ENCODE results near the gene UGT3A2. TPM values are rescaled to one million over a fixed set of nuclear protein-coding genes. Genes with fewer than 3 reads are reported as not detected.

The UGT3A2 gene
- total and polyA plus RNA-seq, 2 experiments from 2014 or later, result not detected

DNA sequence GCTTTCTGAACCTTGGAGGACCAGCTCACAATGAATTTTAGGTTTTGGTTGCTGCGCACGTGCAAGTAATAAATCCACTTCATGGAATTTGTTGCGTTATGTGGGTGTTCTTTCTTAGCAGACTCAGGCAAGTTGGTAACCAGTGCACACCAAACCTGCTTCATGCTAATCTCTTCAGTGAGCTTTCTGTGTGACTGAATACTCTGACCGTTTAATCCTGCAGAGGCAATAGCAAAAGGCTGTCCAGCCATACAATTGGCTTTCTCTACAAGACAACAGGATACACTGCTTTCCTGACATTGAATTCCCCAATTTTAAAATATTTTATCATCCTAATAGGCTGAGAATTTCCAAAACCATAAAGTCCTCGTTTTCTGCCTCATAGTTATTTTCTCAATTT lies 10.3 kb downstream of the UGT3A2 start:
- in situ Hi-C loops (cut with MboI), result no loop called here
- no peak for DNase-seq

DNA sequence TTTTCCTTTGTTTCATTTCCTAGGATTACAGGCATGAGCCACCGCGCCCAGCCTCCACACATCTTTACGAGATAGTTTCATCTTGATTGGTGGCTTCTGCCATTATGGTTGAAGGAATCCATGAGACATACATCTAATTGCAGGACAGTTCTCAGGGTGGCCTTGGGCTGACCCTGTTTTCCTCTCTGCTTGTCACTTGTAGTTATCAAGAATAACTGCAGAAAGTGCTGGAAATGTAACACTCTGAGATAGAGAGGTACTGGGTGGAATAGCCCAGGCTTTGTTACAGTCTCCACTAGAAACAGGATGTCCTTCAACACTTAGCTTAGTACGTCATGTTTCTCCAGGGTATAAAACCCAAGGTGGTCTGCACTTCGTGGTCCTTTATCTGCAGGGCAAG lies 10.7 kb downstream of the UGT3A2 start:
- Histone ChIP-seq H3K4me2 (ENCODE audit: unreplicated experiment) (no peak overlapping the region), H3K4me3 (no peak overlapping the region), H3K9me3 (ENCODE audit: low read depth) (no peaks in the 10 kb centered on the region), H3K79me2 (ENCODE audit: insufficient read depth) (no peaks in the 10 kb centered on the region), H3K9ac (no peak overlapping the region), H4K20me1 (ENCODE audit: insufficient read depth) (no peaks in the 10 kb centered on the region), H3K9me2 (ENCODE audit: insufficient read depth) (no peaks in the 10 kb centered on the region), H3K36me3 (ENCODE audit: low read depth) (no peaks in the 10 kb centered on the region), H3F3A (ENCODE audit: insufficient read depth) (peaks cover 5% of the 10 kb centered on the region; the same call in 1 of the 2 replicates), H3K4me1 (ENCODE audit: insufficient read depth) (peaks cover 13% of the 10 kb centered on the region), H2AFZ (no peak overlapping the region), H3K27ac (no peak overlapping the region), H3K27me3 (replicated peaks; ENCODE audit: insufficient read depth) (0 out of 2 replicates have a peak, but pooled peaks cover 7% of the 10 kb centered on the region)
- no peak for DNase-seq
- WGBS, 2 experiments (ENCODE audit: low coverage in 1 of 2, low lambda C conversion rate in 2 of 2, missing lambda C conversion rate in 2 of 2), result 77 to 82% methylated on average over 5 of the region's 5 CpGs
- in situ Hi-C loops (cut with MboI), result no loop called here
- TF ChIP-seq EZH2 (IDR thresholded peaks at IDR 0.05; ENCODE audit: insufficient read depth, poor library complexity, severe bottlenecking) (no peak), EZH2phosphoT487 (IDR thresholded peaks at IDR 0.05; ENCODE audit: insufficient read depth, low read depth) (no peak)

More for the DNA sequence above, 10.3 kb downstream of the UGT3A2 start:
- H3K4me2 ChIP-seq (ENCODE audit: unreplicated experiment), result no peak overlapping the region
- no peaks in the 10 kb centered on the region for H4K20me1 ChIP-seq (ENCODE audit: insufficient read depth)
- no peak overlapping the region for H3K4me3 ChIP-seq
- H3K9me3 ChIP-seq (ENCODE audit: low read depth), result no peaks in the 10 kb centered on the region
- no peaks in the 10 kb centered on the region for H3K79me2 ChIP-seq (ENCODE audit: insufficient read depth)
- H3K36me3 ChIP-seq (ENCODE audit: low read depth), result no peaks in the 10 kb centered on the region
- no peaks in the 10 kb centered on the region for H3K9me2 ChIP-seq (ENCODE audit: insufficient read depth)
- H3K27me3 ChIP-seq (replicated peaks; ENCODE audit: insufficient read depth), result 0 out of 2 replicates have a peak, but pooled peaks cover 7% of the 10 kb centered on the region
- H3K9ac ChIP-seq, result no peak overlapping the region
- no peak overlapping the region for H2AFZ ChIP-seq
- H3F3A ChIP-seq (ENCODE audit: insufficient read depth), result peaks cover 5% of the 10 kb centered on the region; the same call in 1 of the 2 replicates
- H3K27ac ChIP-seq, result no peak overlapping the region
- TF ChIP-seq EZH2 (IDR thresholded peaks at IDR 0.05; ENCODE audit: insufficient read depth, poor library complexity, severe bottlenecking) (no peak), EZH2phosphoT487 (IDR thresholded peaks at IDR 0.05; ENCODE audit: insufficient read depth, low read depth) (no peak)
- 42 to 50% methylated on average over 5 of the region's 5 CpGs for WGBS, 2 experiments (ENCODE audit: low coverage in 1 of 2, low lambda C conversion rate in 2 of 2, missing lambda C conversion rate in 2 of 2)
- H3K4me1 ChIP-seq (ENCODE audit: insufficient read depth), result peaks cover 13% of the 10 kb centered on the region

DNA sequence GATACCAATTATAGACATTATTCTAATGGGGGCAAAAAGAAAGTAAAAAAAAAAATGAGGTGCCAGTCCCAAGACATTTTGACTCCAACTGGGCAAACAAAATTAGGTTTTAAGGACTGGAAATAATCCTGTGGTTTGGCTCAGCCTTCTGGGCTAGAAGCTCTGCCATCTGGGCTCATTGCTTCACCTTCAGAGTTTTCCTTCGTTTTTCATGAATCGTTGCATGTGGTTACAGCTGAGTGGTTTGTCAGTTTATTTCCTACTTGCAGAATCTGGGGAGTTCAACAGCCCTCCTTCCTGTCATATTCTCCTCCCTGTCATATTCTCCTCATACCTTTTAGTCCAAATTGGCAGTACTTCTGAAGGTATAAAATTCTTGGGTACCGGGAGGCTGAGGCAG lies 12.0 kb downstream of the UGT3A2 start:
- H3K4me1 ChIP-seq (ENCODE audit: insufficient read depth), result peaks cover under 1% of the 10 kb centered on the region; the same call in 1 of the 2 replicates
- H2AFZ ChIP-seq, result no peak overlapping the region
- no peaks in the 10 kb centered on the region for H4K20me1 ChIP-seq (ENCODE audit: insufficient read depth)
- H3F3A ChIP-seq (ENCODE audit: insufficient read depth), result peaks cover 2% of the 10 kb centered on the region; the same call in 1 of the 2 replicates
- H3K9ac ChIP-seq, result no peak overlapping the region
- H3K36me3 ChIP-seq (ENCODE audit: low read depth), result no peaks in the 10 kb centered on the region
- H3K27ac ChIP-seq, result no peak overlapping the region
- 28 to 34% methylated on average over 3 of the region's 3 CpGs for WGBS, 2 experiments (ENCODE audit: low coverage in 1 of 2, low lambda C conversion rate in 2 of 2, missing lambda C conversion rate in 2 of 2)
- in situ Hi-C loops (cut with MboI), result no loop called here
- H3K4me2 ChIP-seq (ENCODE audit: unreplicated experiment), result no peak overlapping the region
- no peak overlapping the region for H3K4me3 ChIP-seq
- no peaks in the 10 kb centered on the region for H3K9me2 ChIP-seq (ENCODE audit: insufficient read depth)
- no peaks in the 10 kb centered on the region for H3K9me3 ChIP-seq (ENCODE audit: low read depth)
- H3K27me3 ChIP-seq (replicated peaks; ENCODE audit: insufficient read depth), result 0 out of 2 replicates have a peak, but pooled peaks cover 7% of the 10 kb centered on the region
- peak; percentile 26 for DNase-seq
- no peaks in the 10 kb centered on the region for H3K79me2 ChIP-seq (ENCODE audit: insufficient read depth)
- no peak for TF ChIP-seq EZH2phosphoT487 (IDR thresholded peaks at IDR 0.05; ENCODE audit: insufficient read depth, low read depth)
- TF ChIP-seq EZH2 (IDR thresholded peaks at IDR 0.05; ENCODE audit: insufficient read depth, poor library complexity, severe bottlenecking), result no peak

DNA sequence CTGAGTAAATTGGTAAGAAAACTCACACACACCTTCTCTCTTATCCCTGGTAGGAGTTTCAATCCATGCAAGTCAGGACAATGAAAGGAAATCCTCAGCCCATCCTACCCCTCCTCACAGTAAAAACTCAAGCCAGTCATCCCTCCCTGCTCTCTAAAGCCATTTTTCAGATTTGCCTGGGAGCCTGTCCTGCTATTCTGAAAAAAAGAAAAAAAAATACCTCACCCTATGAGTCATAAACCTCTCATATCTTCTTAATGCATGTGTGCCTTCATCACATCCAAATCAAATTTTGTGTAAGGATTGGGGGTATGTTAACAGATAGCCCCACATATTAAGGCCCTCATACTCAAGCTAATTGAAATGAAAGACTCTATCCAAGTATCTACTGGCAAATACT lies 14.1 kb downstream of the UGT3A2 start:
- peak; percentile 33 for DNase-seq
- Histone ChIP-seq H3K9me3 (ENCODE audit: low read depth) (no peaks in the 10 kb centered on the region), H3K79me2 (ENCODE audit: insufficient read depth) (no peaks in the 10 kb centered on the region), H3K4me2 (ENCODE audit: unreplicated experiment) (no peak overlapping the region), H4K20me1 (ENCODE audit: insufficient read depth) (no peaks in the 10 kb centered on the region), H2AFZ (no peak overlapping the region), H3K27ac (no peak overlapping the region), H3K36me3 (ENCODE audit: low read depth) (no peaks in the 10 kb centered on the region), H3K9me2 (ENCODE audit: insufficient read depth) (no peaks in the 10 kb centered on the region), H3K27me3 (replicated peaks; ENCODE audit: insufficient read depth) (peaks cover 7% of the 10 kb centered on the region; the same call in 1 of the 2 replicates), H3F3A (ENCODE audit: insufficient read depth) (no peaks in the 10 kb centered on the region; the same call in 1 of the 2 replicates), H3K4me3 (no peak overlapping the region), H3K4me1 (ENCODE audit: insufficient read depth) (no peaks in the 10 kb centered on the region), H3K9ac (no peak overlapping the region)
- in situ Hi-C loops (cut with MboI), result no loop called here
- TF ChIP-seq EZH2phosphoT487 (IDR thresholded peaks at IDR 0.05; ENCODE audit: insufficient read depth, low read depth) (no peak), EZH2 (IDR thresholded peaks at IDR 0.05; ENCODE audit: insufficient read depth, poor library complexity, severe bottlenecking) (no peak)

DNA sequence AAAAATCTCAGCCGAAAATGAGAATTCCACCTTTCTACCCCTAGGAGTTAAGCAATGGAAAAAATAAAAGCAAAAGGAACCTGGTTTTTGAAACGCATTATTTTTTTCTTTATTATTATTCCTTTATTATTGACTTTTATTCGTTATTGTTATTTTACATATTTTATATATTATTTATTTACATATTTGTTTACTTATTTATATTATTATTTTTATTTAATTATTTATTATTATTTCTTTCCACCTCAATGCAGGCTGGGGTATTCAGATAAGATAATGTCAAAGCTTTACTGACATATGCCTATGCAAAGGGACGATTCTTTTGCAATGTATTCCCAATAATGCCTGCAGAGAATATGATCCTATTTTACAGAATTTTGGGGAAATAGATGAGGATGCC lies 16.7 kb downstream of the UGT3A2 start:
- Histone ChIP-seq H3K27me3 (replicated peaks; ENCODE audit: insufficient read depth) (peaks cover 11% of the 10 kb centered on the region; the same call in 1 of the 2 replicates), H4K20me1 (ENCODE audit: insufficient read depth) (no peaks in the 10 kb centered on the region), H3K36me3 (ENCODE audit: low read depth) (no peaks in the 10 kb centered on the region), H3F3A (ENCODE audit: insufficient read depth) (no peaks in the 10 kb centered on the region), H3K9me3 (ENCODE audit: low read depth) (no peaks in the 10 kb centered on the region), H3K79me2 (ENCODE audit: insufficient read depth) (no peaks in the 10 kb centered on the region), H3K4me1 (ENCODE audit: insufficient read depth) (no peaks in the 10 kb centered on the region), H3K4me3 (no peak overlapping the region), H3K9me2 (ENCODE audit: insufficient read depth) (no peaks in the 10 kb centered on the region), H3K9ac (no peak overlapping the region), H3K27ac (no peak overlapping the region), H3K4me2 (ENCODE audit: unreplicated experiment) (no peak overlapping the region), H2AFZ (no peak overlapping the region)
- TF ChIP-seq EZH2phosphoT487 (IDR thresholded peaks at IDR 0.05; ENCODE audit: insufficient read depth, low read depth) (no peak), EZH2 (IDR thresholded peaks at IDR 0.05; ENCODE audit: insufficient read depth, poor library complexity, severe bottlenecking) (no peak)
- 41 to 43% methylated on average over 4 of the region's 4 CpGs for WGBS, 2 experiments (ENCODE audit: low coverage in 1 of 2, low lambda C conversion rate in 2 of 2, missing lambda C conversion rate in 2 of 2)
- DNase-seq, result no peak
- in situ Hi-C loops (cut with MboI), result no loop called here

All from GM23248 (cell line).